Activated T-cell treated with anti-CD3 and anti-CD28 coated beads for 4 hours (primary cell): Measurements from ENCODE around the gene DSCAM.
"Not testable (repeated sequence)": the region's sequence is repeated elsewhere in the genome, so short reads cannot be mapped to it uniquely, and the experiment has no call there.

ENCODE experiments used
- DNase-seq: peaks from one replicate; pipeline ENCODE4 v3.0.0-alpha.2; 2020

Gene DSCAM

DNA sequence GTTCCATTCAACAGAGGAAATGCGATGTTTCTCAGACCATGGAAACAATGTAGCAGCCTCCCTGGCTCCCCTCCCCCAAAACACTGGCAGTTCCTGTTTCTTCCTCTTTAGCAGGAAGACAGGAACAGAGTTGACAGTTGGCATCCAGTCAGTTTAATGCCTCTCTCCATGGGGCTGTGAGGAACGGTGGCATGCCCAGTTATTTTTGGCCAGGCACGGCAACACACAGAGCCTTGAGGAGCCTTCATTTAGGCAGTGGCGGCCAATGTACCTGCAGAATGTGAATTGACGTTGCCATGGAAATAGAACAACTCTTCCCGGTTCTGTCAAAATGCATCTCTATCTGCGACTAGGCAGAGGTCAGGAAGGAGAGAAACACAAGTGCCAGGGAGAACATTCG lies 330.6 kb downstream of the DSCAM start:
- no peak for DNase-seq

DNA sequence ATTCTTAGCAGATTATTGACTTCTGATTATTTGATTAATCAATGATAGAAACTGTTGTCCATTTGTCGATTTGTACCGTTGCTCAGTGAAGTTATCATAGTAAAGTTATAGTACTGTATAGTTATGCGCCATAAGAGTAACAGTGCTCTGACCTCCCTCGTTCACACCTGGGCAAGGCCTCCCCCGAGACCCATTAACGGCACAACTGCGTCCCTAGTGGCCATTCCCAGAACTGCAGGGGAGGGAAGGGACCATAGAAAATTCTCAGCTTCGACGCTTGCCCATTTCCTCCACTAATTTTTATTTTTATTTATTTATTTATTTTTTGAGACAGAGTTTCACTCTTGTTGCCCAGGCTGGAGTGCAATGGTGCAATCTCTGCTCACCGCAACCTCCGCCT lies 334.4 kb downstream of the DSCAM start:
- DNase-seq, result no peak

GRCh38 chr21:40507978-40508377 lies 339.0 kb downstream of the DSCAM start:
- no peak for DNase-seq

GRCh38 chr21:40505681-40506080 lies 341.3 kb downstream of the DSCAM start:
- no peak for DNase-seq

DNA sequence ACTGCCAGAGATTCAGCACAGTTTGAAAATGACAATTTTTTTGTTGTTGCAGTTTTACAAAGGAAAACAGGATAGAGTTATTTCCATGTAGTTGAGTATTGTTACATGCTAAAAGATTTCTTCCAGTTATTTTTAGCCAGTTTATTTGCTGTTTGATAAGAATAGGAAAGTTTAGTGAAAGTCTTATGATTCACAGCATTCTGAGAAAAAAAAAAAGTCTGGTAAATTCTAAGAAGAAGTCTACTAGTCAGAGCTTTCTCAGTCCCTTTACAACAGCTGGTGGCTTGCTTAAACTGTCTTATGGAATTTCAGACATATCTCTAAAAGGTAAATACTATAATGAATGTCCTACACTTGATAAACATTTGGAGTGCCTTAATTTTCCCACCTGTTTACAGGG lies 341.7 kb downstream of the DSCAM start:
- no peak for DNase-seq

DNA sequence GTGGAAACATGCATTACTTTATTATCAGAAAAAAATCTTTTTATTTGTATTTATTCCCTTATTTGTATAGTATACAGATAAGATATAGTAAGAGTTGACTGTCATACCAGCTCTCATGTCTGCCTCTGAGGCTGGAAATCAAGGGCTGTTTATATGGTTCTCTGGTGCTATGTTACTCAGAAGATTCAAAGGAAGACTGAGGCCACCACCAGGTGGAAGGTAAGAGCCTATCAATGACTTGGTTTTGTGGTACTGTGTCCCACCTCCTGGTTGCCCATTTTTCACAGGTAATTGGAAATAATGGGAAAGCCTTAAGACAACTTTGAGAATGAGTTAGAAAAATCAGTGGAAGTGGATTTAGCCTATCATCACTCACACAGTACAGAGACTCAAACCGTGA lies 342.1 kb downstream of the DSCAM start:
- DNase-seq, result no peak

DNA sequence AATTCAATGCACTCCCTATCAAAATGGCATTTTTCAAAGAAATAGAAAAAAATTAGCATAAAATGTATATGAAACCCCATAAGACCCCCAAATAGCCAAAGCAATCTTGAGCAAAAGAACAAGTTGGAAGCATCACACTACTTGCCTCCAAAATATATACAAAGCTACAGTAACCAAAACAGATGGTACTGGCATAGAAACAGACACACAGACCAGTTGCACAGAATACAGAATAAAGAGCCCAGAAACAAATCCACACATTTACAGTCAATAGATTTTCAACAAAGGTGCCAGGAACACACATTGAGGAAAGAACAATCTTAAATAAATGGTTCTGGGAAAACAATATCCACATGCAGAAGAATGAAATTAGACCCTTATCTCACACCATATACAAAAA lies 350.8 kb downstream of the DSCAM start:
- DNase-seq, result no peak

GRCh38 chr21:40490408-40490807 lies 356.6 kb downstream of the DSCAM start:
- no peak for DNase-seq

GRCh38 chr21:40489001-40489400 lies 358.0 kb downstream of the DSCAM start:
- DNase-seq, result no peak

DNA sequence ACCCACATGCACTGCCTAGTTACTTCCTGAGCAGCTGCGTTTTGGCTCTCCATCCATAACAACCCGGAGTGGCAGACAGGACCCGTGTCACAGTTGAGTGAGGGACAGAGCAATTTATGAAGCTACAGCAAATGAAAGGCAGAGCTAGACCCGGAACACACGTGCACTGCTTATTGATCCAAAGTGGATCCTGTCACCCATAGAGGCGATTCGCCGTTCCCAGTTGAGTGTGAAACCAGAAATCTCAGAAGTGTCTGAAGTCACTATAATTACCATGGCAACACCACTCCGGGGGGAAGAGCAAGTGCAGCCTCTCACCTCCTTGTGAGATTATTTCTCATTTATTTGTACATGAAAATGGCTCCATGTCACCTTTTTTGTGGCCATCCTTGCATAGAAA lies 365.2 kb downstream of the DSCAM start:
- DNase-seq, result no peak

DNA sequence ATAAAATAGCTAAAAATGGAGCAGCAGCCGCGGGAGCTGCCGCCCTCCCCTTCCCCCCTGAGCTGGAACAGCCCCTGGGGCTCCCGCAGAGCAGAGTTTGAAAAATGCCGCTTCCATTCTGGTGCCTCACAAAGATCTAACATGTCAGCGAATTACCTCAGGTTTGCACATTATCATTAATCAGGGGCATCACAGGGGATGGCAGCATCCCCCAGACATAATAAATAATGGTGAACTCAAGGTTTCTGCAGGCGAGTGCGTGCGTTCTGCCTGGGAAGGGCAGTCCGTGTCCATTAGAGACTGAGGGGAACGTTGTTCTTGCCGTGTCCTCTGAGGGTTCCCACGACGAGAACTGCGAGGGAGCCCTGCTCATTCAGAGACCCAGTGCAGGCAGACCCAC lies 372.4 kb downstream of the DSCAM start:
- no peak for DNase-seq

GRCh38 chr21:40472013-40472412 lies 374.9 kb downstream of the DSCAM start:
- DNase-seq, result no peak

DNA sequence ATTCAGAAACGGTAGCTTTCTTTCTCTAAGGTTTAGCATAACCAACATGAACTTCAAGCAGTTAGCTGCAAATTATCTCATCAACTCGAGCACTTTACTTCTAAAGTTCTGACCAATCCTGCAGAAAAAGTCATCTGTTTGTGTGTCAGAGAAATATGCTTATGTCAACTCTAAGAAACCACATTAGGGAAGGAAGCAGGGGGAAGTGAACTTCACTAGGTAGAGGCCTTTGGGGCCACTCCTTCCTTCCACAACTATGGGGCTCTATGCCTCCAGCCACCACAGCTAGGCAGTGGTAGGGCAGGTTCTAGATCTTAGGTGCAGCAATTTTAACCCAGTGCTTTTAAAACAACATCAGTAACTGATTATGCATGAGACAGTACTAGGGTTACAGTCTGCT lies 375.9 kb downstream of the DSCAM start:
- no peak for DNase-seq

- no peak for DNase-seq
Measured at GRCh38 chr21:40466893-40467483, 380.0 kb downstream of the DSCAM start.

DNA sequence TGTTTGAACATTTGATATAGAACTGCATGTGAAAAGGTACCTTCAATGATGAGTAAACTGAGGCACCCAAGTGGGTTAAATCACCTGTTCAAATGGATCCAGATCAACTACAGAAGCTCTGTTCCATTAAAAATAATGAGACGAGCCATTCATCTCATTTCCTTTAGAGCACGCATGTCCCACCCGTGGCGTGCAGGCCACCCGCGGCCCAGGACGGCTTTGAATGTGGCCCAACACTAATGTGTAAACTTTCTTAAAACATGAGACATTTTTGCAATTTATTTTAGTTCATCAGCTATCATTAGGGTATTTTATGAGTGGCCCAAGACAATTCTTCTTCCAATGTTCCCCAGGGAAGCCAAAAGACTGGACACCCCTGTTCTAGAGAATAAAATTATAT lies 381.6 kb downstream of the DSCAM start:
- DNase-seq, result no peak

DNA sequence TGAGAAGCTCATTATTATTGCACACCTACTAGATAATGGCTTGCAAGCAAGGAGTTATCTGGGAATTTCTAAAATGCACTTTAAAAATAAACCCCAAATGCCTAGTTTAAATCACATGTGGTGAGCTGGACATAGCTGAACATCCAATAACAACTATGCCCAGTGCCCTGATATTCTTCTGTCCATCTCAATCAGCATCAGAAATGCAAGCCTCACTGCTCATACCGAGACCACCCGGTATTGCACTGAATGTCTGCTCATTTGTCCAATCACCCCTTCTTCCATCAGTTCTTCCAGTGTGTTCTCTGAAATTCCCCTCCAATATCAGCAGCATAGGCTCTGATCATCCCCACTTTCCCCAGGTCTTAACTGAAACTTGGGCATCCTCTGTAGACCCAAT lies 383.8 kb downstream of the DSCAM start:
- DNase-seq, result no peak

DNA sequence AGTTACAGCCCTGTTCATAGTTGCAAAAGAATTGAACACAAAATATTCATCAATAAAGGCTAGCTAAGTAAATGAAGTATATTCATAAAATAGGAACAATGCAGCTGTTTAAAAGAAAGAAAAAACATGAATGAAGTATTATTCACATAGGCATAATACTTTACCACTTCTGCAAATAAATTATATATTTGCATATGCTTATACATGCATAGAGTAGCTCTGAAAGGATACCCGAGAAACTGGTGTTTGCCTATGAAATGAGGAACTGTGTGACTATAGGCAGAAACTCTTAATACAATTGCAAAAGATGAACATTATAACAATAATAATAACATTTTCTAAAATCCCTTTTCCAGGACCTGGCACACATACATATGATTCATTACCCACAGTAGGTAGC lies 385.9 kb downstream of the DSCAM start:
- no peak for DNase-seq

- no peak for DNase-seq
Measured at GRCh38 chr21:40457741-40458140, 389.2 kb downstream of the DSCAM start.

GRCh38 chr21:40454057-40454456 lies 392.9 kb downstream of the DSCAM start:
- no peak for DNase-seq

DNA sequence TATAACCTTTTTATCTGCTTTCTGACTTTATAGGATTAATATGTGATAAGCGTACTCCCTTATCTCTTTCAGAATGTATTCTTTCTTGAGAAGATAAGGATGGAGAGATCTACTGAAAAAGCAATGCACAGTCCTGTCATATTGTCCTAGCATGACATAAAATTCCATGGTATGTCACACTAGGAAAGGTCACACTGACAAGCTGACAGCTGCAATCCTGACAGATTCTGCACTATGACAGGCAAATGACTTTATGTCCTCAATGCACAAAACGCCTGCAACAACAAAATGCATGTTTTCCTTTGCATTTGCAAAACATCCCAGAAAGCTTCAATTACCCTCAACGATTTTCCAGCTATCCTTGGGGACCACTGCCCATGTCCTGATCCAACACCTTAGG lies 393.8 kb downstream of the DSCAM start:
- DNase-seq, result no peak

DNA sequence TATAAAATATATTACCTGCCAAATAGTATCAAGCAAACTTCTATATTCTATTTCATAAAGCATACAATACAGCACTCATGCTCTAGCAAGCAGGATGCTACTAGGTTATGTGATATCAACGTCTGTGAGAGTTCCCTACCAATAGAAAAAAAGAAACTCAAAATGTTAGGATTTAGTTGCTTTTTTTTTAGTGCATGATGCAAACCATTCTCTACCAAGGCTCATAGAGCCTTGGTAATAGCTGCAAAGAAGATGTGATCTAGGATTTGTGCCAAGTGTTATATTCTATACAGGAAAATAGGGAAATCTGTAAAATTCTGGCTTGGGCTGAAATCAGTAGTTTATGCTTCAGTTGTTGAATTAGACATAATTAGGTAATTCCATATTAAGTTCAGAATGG lies 394.4 kb downstream of the DSCAM start:
- DNase-seq, result no peak

- DNase-seq, result no peak
Measured at GRCh38 chr21:40447016-40447415, 399.9 kb downstream of the DSCAM start.

DNA sequence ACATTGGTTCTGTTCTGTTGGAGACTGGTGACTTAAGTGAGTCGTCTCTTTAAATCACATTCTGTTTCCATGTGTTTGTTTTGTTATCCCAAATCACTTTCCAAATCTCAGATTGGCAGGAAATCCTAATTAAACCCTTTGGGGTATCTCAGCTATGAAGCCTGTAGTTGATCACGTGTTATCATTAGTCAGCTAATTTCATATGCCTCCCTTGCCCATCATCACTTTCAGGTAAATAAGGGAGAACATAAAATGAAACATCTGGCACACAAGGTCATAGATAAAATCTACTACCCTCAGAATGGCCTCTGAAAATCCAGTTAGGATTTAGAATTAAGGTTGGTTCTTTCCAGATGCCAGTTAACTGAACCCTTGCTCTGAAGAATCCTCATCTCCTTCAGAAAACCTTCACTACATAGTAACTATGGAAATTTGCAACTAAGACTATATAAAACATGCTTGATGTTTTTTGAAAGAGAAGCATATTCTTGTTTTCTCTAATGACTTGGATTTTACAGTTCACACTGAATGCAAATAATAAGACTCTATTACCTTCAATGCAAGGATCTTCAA lies 401.5 kb downstream of the DSCAM start:
- no peak for DNase-seq

DNA sequence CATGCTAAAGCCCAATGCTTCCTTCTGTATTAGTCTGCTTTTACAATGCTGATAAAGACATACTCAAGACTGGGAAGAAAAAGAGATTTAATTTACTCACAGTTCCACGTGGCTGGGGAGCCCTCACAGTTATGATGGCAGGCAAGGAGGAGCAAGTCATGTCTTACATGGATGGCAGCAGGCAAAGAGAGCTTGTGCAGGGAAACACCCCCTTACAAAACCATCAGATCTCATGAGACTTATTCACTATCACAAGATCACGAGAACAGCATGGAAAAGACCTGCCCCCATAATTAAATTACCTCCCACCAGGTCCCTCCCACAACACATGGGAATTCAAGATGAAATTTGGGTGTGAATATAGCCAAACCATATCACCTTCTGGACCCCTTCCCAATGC lies 407.4 kb downstream of the DSCAM start:
- DNase-seq, result not testable (repeated sequence)

GRCh38 chr21:40438616-40439015 lies 408.3 kb downstream of the DSCAM start:
- no peak for DNase-seq

- DNase-seq, result no peak
Measured at GRCh38 chr21:40436261-40436660, 410.7 kb downstream of the DSCAM start.
